Measurements from ENCODE around the gene ACAP1.

ACAP1 gene

DNA sequence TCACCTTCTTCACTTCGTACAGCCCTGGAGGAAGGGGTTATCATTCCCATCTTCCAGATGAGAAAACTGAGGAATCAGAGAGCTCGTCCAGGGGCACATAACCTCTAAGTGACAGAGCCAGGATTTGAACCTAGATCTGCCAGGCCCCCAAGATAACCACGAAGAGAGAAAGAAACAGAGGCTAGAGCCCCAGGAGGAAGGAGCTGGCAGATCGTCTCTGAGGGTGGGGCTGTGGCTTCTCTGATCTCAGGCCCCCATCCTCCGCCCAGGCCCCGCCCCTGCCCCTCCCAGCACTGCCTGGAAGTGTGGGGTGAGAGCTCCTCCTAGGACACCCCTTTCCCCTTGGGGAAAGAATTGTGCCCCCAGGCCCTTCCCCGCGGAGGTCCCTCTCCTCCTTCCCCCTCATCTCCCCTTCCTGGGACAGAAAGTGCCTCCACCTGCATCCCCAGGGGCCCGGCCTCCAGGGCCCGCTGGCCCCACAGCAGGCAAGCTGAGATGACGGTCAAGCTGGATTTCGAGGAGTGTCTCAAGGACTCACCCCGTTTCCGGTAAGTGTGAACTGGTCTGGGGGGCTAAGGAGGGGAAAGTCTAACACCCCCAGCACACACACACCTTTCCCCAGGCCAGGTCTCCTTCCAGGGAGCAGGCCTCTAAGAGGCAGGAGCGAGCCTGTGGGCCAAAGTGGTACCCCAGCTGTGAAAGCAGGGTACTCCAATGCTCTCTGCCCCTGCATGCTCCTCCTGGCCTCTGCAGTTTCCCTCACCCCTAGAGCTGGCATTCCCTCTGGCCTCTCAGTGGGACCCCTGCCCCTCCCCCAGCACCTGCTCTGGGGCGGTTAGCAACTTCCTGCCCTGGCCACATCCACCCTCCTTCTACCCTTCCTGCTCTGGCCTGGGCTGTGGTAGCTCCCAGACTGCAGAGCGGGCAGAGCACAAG is at the start of gene ACAP1:
ACAP1 (plus strand) TSS at position 290 of the 936 bp plus-strand sequence; CDS start at position 496, 206 bp downstream.
- no peak for DNase-seq

- DNase-seq, result no peak
Measured at GRCh38 chr17:7289256-7290032, 46.9 kb upstream of the ACAP1 start.

GRCh38 chr17:7290166-7290565 is 46.2 kb upstream of the ACAP1 start:
- no peak for DNase-seq

GRCh38 chr17:7290685-7291084 is 45.6 kb upstream of the ACAP1 start:
- DNase-seq, result no peak

DNA sequence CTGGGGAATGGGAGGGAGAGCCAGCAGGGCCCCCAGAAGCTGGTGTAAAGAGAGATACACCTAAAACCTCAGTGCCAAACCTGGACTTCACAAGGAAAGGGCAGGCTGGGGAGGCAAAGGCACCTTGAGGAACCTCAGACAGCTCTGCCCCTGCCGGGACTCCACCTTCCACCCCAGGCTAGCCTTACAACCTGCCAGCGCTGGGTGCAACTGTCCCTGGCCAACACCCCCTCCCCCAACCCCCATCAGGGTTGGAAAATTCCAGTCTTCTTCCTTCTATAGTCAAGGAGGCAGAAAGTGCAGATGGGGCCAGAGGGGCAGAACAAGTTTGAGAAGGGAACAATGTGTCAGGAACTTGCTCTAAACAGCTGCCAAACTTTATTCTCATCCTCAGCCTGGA is 44.1 kb upstream of the ACAP1 start:
- DNase-seq, result no peak

GRCh38 chr17:7292729-7293128 is 43.6 kb upstream of the ACAP1 start:
- DNase-seq, result peak in 8 of 56 donors; percentile 6 to 60 (median 14)

DNA sequence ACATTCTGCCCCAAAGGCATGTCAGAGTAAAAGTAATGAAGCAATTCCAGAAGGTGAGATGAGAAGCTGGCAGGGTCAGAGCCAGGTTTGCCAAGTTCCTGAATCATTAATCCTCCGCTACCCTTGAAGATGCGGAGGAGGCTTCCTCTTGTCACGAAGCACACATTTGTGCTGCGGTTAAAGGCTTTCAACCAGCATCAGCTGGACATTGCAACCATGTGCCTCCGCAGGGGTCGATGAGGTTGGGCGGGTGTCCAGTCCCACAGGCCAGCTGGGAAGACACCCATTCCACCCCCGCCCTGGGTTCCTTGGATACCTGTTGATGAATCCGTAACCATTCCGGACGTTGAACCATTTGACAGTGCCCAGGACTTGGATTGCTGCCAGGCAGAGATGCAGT is 43.2 kb upstream of the ACAP1 start:
- DNase-seq, result no peak

- no peak for DNase-seq
Measured at GRCh38 chr17:7293816-7294613, 42.3 kb upstream of the ACAP1 start.

DNA sequence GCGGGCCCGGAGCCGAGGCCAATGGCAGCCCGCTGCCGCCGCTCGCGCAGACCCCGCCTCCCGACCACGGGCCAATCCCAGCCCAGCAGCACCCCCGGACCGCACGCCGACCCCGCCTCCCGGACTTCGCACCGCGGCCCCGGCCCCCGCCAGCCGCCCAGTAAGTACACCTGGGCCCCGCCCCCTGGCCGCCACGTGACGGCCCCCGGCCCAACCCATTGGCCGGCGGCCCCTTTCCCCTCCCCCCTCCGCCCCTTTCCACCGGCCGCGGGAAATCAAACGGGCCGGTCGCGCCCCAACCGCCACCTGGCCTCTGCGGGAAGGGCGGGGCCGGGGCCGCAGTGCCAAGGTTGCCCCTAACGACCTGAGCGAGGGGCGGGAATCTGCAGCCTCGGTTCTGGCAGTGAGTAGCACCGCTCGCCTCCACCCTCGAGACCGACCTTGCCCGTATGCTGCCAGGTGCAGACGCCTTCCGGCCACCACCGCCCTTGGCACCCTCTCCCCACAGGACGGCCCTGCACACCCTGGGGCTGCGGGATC is 41.6 kb upstream of the ACAP1 start, which contains the start of gene YBX2:
YBX2 (minus strand) TSS at position 26 of the 540 bp plus-strand sequence. CDS start 139 bp downstream, outside the sequence.
- peak in 11 of 56 donors; percentile 6 to 60 (median 31) for DNase-seq

GRCh38 chr17:7295230-7296180 is 40.8 kb upstream of the ACAP1 start:
- DNase-seq, result no peak

DNA sequence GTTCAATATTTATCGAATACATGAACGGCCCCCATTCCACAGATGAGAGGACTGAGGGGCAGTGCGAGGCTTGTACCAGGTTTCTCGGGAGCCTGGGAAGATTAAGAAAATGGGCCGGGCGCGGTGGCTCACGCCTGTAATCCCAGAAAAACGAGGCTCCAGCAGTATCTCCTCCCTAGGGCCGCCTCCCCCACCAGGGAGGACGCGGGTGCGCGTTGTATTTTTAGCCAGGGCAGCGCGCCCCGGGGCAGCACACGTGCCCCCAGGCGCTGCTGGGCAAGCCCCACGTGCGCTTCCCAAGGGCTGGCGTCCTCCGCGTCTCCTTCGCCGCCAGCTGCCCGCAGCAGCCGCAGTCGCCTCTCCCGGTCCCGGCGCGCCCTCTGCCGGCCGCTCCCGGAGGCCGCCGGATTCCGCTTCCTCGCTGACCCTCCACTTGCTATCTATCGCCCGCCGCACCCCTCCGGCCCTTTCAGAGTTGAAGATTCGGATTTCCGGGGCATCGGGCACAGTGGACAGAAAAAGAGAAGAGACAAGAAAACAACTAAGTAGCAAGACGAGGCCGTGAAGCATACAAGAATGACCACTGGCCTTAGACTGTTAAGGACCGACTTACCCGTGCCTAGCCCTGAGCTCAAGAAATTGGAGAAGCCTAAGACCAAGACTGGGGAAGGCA is 40.0 kb upstream of the ACAP1 start:
- DNase-seq, result peak in 44 of 56 donors; percentile 12 to 83 (median 57)

DNA sequence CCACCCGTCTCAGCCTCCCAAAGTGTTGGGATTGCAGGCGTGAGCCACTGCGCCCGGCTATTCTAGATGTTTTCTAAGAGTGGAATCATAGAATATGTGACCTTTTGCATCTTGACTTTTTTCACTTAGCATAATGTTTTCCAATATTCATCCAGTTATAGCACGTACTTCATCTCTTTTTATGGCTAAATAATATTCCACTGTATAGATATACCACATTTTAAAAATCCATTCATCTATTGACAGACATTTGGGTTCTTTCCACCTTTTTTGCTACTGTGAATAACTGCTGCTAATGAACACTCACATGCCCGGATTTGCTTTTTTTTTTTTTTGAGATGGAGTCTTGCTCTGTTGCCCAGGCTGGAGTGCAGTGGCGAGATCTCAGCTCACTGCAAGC is 32.1 kb upstream of the ACAP1 start:
- DNase-seq, result no peak

DNA sequence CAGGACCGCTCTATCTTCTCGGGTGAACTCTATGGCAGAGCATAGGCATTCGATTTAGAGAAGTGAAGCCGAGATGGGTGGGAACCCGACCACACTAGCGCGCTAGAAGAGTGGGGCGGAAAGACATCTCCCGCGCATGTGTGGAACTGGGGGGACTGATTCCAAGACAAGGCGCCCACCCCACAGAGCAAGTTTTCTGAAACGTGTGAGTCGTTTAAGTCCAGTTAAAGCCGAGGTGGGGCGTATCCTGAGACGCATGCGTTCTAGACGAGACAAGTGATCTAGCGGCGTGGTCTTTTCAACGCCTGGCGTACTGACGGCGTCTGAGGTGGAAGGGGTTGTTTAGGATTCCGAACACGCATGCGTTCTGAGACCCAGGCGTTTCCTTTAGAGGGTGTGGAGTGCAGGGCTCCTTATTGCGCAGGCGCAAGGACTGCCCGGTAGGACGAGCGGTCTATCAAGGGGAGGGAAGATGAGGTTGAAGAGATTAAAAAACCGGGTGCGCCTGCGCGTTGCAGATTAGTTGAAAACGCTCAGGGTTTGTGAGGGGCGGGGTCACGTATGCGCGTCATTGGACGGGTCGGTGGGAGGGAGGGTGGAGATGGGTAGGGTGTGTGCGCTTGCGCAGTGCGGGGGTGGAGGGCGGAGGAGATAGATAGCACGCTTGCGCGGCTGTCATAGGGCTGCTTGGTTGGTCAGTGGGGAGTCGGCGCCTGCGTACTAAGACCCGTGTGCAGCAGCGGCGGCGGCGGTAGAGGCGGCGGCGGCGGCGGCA is 29.2 kb upstream of the ACAP1 start, which contains the start of gene EIF5A:
EIF5A (plus strand) TSS at position 718 of the 775 bp plus-strand sequence. CDS start 2,008 bp downstream, outside the sequence.
- peak; percentile 69 to 100 (median 99) for DNase-seq

DNA sequence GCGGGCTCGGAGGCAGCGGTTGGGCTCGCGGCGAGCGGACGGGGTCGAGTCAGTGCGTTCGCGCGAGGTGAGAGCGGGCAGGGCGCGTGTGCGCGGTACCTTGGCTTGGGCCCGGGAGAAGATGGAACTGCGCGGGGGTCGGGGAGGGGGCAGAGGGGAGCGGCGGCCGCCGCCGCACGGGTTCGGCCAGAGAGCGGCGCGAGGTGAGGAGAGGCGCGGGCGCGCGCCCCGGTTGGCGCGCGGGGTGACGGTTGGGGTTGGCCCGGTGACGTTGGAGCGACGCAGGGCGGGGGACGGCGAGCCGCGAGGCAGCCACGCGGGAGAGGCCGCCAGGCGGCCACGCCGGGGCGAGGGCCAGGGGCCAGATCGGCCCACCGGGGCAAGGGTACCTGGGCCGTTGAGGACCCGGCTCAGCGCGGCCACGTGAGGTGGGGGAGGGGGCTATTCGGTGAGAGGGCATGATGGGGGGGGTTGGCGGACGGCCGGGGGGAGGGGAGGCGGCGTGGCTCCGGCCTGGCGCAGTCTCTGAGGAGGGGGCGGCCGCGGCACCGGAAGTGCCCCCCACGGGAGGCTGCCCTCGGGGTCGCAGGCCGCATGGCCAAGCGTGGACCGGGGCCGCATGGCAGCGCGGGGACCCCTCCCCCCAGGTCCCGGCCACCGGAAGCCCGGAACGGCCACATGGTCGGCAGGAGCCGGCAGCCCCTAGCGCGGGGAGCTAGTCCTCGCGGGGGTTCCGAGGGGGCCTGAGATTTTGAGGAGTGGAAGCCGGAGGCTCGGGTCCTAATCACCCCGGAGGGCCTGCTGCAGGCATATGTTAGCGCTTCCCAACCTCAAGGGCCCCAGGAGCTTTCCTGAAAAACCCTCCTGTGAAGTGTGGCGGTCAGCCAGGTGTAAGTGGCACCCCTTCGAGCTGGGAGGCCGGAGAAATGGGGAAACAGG is 28.4 kb upstream of the ACAP1 start:
- peak in 13 of 56 donors; percentile 24 to 69 (median 53) for DNase-seq

DNA sequence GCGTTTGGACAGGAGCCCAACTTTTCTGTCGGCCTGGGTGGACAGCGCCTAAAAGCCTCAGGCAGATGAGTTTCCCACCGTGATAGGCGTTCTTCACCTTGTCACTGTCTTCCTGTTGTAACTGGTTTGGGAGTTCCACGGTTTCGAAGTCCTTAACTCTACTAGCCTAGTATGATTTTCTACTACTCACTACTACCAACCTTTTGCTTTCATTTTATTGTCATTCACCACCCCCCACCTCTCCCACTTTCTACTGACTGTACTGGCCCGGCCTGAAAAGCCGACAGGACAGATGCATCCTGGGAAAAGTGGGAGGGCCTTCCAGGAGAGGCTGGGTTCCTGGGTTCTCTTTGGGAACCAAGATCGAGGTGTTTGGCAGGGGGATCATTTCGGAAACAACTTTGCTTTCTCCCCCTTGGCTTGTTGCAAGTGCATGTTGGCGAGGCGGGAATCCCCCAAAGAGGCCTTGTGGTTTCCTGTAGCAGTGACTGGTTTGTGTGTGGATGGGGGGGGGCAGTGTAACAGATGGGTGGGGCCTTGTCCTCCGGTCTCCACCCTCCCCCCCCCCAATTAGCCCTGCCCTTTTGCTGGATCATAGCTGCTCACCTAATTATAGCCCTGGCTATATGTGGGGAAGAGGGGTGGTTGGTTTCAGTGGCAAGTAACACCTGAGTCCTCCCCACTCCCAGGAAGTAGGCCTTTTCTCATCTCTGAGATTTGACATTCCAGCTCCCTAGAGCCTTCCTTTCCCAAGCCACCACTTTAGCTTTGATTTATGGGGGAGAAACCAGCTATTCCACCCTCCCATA is 27.5 kb upstream of the ACAP1 start:
- peak in 32 of 56 donors; percentile 7 to 58 (median 31) for DNase-seq

- DNase-seq, result no peak
Measured at GRCh38 chr17:7309628-7310027, 26.7 kb upstream of the ACAP1 start.
